Nephron (organoid): ENCODE results near the gene FZD4.
"Not testable (repeated sequence)": the region's sequence is repeated elsewhere in the genome, so short reads cannot be mapped to it uniquely, and the experiment has no call there.

Source experiments
- H3K27ac Mint-ChIP-seq, 3 experiments: 2 replicates each; pipeline ENCODE4 v1.8.0; 2020; ENCODE audit warnings: mixed read lengths in 3 of 3, mild to moderate bottlenecking in 2 of 3, moderate library complexity in 1 of 3
- H3K27me3 Mint-ChIP-seq: 2 replicates; pipeline ENCODE4 v1.8.0; 2021; ENCODE audit warnings: low read depth, mild to moderate bottlenecking, moderate library complexity, mixed read lengths
- H3K36me3 Mint-ChIP-seq: 2 replicates; pipeline ENCODE4 v1.8.0; 2020; ENCODE audit warnings: low read depth, mixed read lengths
- H3K4me1 Mint-ChIP-seq: 2 replicates; pipeline ENCODE4 v1.8.0; 2020; ENCODE audit warnings: mixed read lengths
- H3K4me3 Mint-ChIP-seq, 3 experiments: 2 replicates each; pipeline ENCODE4 v1.8.0; 2020; ENCODE audit warnings: mild to moderate bottlenecking in 3 of 3, mixed read lengths in 3 of 3, moderate library complexity in 2 of 3
- H3K9me3 Mint-ChIP-seq: 2 replicates; pipeline ENCODE4 v1.8.0; 2020; ENCODE audit warnings: mixed read lengths
- TF ChIP-seq, protein P1 (sequence below), 3 experiments: fragments of 200-600 bp; sonication (generic); IDR thresholded peaks; one replicate each; pipeline ENCODE4 v1.5.0; 2021; ENCODE audit warnings: antibody characterized with exemption in 3 of 3; ENCODE audit not compliant: unreplicated experiment in 3 of 3

The FZD4 gene

DNA sequence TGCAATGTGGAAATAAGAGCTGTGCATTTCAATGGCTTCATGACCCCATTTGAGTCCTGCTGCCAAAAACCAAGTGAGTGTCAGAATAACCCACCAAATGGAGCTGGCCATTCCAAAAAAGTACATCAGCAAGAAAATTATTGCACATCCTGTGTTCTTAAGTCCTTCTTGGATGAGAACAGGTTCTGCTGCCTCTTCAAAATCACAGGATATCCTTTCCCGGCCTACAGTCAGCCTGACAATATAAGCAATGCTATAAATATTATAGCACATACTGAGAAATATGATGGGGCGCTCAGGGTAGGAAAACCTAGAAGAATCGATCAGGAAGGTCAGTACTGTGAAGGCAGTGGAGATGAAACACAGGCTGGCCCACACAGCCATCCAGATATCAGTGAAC lies 3.5 kb downstream of the FZD4 start:
- Mint-ChIP-seq H3K4me1 (peaks cover 76% of the 10 kb centered on the region), H3K27ac (peak overlapping the region; percentile 79 to 92 (median 90)), H3K4me3 (peak overlapping the region; percentile 72 to 97 (median 95)), H3K27me3 (no peaks in the 10 kb centered on the region), H3K36me3 (peaks cover 59% of the 10 kb centered on the region), H3K9me3 (no peaks in the 10 kb centered on the region)
- TF ChIP-seq, protein P1, sequence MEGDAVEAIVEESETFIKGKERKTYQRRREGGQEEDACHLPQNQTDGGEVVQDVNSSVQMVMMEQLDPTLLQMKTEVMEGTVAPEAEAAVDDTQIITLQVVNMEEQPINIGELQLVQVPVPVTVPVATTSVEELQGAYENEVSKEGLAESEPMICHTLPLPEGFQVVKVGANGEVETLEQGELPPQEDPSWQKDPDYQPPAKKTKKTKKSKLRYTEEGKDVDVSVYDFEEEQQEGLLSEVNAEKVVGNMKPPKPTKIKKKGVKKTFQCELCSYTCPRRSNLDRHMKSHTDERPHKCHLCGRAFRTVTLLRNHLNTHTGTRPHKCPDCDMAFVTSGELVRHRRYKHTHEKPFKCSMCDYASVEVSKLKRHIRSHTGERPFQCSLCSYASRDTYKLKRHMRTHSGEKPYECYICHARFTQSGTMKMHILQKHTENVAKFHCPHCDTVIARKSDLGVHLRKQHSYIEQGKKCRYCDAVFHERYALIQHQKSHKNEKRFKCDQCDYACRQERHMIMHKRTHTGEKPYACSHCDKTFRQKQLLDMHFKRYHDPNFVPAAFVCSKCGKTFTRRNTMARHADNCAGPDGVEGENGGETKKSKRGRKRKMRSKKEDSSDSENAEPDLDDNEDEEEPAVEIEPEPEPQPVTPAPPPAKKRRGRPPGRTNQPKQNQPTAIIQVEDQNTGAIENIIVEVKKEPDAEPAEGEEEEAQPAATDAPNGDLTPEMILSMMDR (IDR thresholded peaks at IDR 0.05; ENCODE audit: unreplicated experiment in 3 of 3), result no peak

DNA sequence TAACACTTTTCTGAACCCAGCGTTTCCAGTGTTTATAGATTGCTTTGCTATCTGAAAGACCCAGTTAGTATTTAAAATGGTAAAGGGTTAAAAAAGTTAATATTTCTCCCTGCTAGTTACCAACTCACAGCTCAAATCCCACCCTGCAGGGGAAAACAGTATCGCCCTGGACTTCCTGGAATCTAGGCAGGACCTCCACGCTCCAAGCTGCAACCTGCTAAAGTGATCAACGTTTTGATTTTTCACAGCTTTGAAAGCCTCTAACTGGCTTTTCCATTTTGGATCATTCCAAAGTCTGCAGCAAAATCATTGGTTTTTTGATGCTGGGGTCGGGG lies 4.6 kb downstream of the FZD4 start:
- Mint-ChIP-seq H3K27ac (peak overlapping the region; percentile 71 to 92 (median 92)), H3K4me1 (peaks cover 82% of the 10 kb centered on the region), H3K36me3 (peaks cover 70% of the 10 kb centered on the region), H3K9me3 (no peaks in the 10 kb centered on the region), H3K4me3 (peak overlapping the region; percentile 72 to 97 (median 95)), H3K27me3 (no peaks in the 10 kb centered on the region)
- TF ChIP-seq, protein P1 (IDR thresholded peaks at IDR 0.05; ENCODE audit: unreplicated experiment in 3 of 3), result no peak

DNA sequence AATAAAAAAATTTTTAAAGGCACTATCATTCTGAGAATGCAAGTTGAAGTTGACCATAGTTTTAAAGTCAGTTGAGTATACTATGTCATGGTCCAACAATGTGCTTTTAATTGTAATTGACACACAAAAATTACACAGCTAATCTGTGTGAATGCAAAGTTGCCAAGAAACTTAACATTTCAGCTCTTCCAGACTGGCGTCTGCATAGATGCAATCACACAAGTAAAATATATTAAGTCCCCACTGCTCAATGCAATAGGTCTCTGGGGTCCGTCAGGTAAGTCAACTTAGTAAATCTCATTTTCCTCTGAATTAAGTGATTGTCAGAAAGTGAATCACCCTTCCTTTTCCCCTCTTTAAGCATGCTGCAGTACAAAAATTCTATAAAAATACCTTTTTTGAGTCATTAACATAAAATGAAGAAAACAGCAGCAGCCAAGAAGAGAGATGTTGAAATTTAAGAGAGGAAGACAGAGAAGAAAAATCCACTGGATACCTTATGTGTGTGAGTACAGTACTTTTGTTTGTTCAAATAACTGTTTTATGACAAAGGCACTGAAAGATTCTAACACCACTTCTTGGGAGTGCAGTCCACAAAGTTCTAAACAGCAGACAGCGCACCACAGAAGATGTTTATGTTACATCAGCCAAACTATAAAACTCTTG lies 5.1 kb downstream of the FZD4 start:
- no peaks in the 10 kb centered on the region for H3K27me3 Mint-ChIP-seq
- peak overlapping the region; percentile 71 to 92 (median 92) for H3K27ac Mint-ChIP-seq
- TF ChIP-seq, protein P1 (IDR thresholded peaks at IDR 0.05; ENCODE audit: unreplicated experiment in 3 of 3), result no peak
- H3K36me3 Mint-ChIP-seq, result peaks cover 75% of the 10 kb centered on the region
- peak overlapping the region; percentile 72 to 97 (median 95) for H3K4me3 Mint-ChIP-seq
- peaks cover 83% of the 10 kb centered on the region for H3K4me1 Mint-ChIP-seq
- no peaks in the 10 kb centered on the region for H3K9me3 Mint-ChIP-seq

DNA sequence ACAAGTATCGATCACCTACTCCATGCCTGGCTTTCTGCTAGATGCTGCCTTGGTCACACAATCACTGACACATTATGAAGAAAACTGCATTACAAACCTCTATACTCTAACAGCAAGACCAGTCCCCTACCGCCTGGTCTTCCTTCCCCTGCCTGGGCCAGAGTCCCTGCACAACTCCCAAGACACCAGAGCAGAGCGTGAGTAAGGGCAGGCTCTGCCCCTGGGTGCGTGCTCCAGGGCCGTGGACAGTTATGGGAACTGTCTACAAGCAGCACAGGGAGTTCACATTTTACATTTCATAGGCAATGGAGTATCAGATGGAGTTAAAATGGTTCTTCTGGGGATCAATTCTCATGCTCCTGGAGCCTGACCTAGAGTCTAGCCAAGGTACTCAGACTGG lies 6.5 kb downstream of the FZD4 start:
- H3K4me3 Mint-ChIP-seq, result peak overlapping the region; percentile 69 to 97 (median 95)

DNA sequence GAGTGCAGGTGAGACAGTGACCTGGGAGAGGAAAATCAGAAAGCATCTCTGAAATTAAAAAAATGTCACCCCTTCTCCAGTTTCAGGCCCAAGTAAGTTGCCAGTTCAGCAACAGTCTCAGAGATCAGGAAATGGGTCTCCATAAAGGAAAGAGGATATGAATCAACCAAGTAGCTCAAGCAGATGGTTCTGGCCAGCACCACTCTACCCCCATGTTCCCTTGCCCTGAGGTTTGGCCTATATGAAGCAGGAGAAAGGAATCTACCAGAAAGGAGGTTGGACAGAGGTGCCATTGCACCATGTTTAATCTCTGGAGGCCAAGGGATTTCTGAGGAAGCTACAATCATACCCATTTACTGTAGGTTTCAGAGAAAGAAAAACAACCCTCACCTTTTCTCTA lies 7.7 kb downstream of the FZD4 start:
- Mint-ChIP-seq H3K27ac (peak overlapping the region; percentile 4 to 92 (median 92)), H3K4me3 (peak overlapping the region; percentile 7 to 51 (median 40)), H3K27me3 (no peaks in the 10 kb centered on the region), H3K4me1 (peaks cover 72% of the 10 kb centered on the region), H3K9me3 (no peaks in the 10 kb centered on the region), H3K36me3 (peaks cover 89% of the 10 kb centered on the region)
- TF ChIP-seq, protein P1 (IDR thresholded peaks at IDR 0.05; ENCODE audit: unreplicated experiment in 3 of 3), result no peak

More for the DNA sequence above, 6.5 kb downstream of the FZD4 start:
- TF ChIP-seq, protein P1 (IDR thresholded peaks at IDR 0.05; ENCODE audit: unreplicated experiment in 3 of 3), result no peak
- Mint-ChIP-seq H3K9me3 (no peaks in the 10 kb centered on the region), H3K27ac (peak overlapping the region; percentile 88 to 92 (median 92)), H3K27me3 (no peaks in the 10 kb centered on the region), H3K4me1 (peaks cover 77% of the 10 kb centered on the region), H3K36me3 (peaks cover 89% of the 10 kb centered on the region)

DNA sequence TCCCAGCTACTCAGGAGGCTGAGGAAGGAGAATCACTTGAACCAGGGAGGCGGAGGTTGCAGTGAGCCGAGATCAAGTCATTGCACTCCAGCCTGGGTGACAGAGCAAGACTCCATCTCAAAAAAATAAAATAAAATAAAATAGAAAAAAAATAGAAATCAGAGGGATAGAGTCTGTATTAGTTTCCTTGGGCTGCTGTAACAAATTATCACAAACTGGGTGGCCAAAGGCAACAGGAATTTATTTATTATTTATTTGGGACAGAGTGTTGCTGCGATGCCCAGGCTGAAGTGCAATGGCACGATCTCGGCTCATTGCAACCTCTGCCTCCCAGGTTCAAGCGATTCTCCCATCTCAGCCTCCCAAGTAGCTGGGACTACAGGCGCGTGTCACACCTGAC lies 11.7 kb downstream of the FZD4 start:
- not testable (repeated sequence) for H3K27me3 Mint-ChIP-seq
- H3K36me3 Mint-ChIP-seq, result peaks cover 58% of the 10 kb centered on the region
- peak overlapping the region in 1 of 3 experiments; percentile 53 for H3K27ac Mint-ChIP-seq

More for the DNA sequence above, 11.7 kb downstream of the FZD4 start:
- H3K4me3 Mint-ChIP-seq, H3K9me3 Mint-ChIP-seq: not testable (repeated sequence)
- peaks cover 72% of the 10 kb centered on the region for H3K4me1 Mint-ChIP-seq
